A673 (cell line): ENCODE results near the gene CENPW. TPM values are rescaled to one million over a fixed set of nuclear protein-coding genes. Genes with fewer than 3 reads are reported as not detected.

ENCODE experiments used
- BruUV-seq: library from RNA; stranded (reverse); fragments of 400-500 nt; replicated peaks from 2 replicates; lab custom pipeline; 2021; lab: Mats Ljungman, UMichigan
- CTCF ChIA-PET: fragments of 300-600 bp; sonication (Branson Sonifier 250); formaldehyde crosslinking; loops from one replicate; lab custom pipeline; 2022; ENCODE audit warnings: antibody characterized with exemption; lab: Charles Lee
- POLR2A ChIA-PET: fragments of 300-600 bp; sonication (Branson Sonifier 250); formaldehyde crosslinking; loops from one replicate; lab custom pipeline; 2022; ENCODE audit warnings: antibody characterized with exemption; ENCODE audit not compliant: low non-redundant PET; lab: Charles Lee
- DNase-seq: peaks from one replicate; pipeline ENCODE4 v3.0.0-alpha.2; 2015; ENCODE audit warnings: low spot score
- H3K27ac ChIP-seq: fragments of 200-600 bp; sonication (generic); 2 replicates; pipeline ENCODE4 v1.5.1; 2016; ENCODE audit warnings: mixed run types, low read depth, mild to moderate bottlenecking, mixed read lengths, antibody characterized with exemption, low read length; ENCODE audit not compliant: poor library complexity, severe bottlenecking
- H3K27me3 ChIP-seq: fragments of 200-600 bp; sonication (generic); replicated peaks from 2 replicates; pipeline ENCODE4 v1.6.1; 2017; ENCODE audit warnings: mixed run types, low read depth, mild to moderate bottlenecking, mixed read lengths, antibody characterized with exemption, low read length; ENCODE audit not compliant: insufficient read depth, poor library complexity
- H3K36me3 ChIP-seq: fragments of 200-600 bp; sonication (generic); 2 replicates; pipeline ENCODE4 v1.6.1; 2016; ENCODE audit warnings: mixed run types, mild to moderate bottlenecking, mixed read lengths, antibody characterized with exemption, low read length; ENCODE audit not compliant: insufficient read depth, poor library complexity, severe bottlenecking
- H3K4me1 ChIP-seq: fragments of 200-600 bp; sonication (generic); 2 replicates; pipeline ENCODE4 v1.6.1; 2017; ENCODE audit warnings: mixed run types, mild to moderate bottlenecking, mixed read lengths, antibody characterized with exemption, low read length; ENCODE audit not compliant: insufficient read depth, poor library complexity, severe bottlenecking
- H3K4me3 ChIP-seq: fragments of 200-600 bp; sonication (generic); 2 replicates; pipeline ENCODE4 v1.5.1; 2016; ENCODE audit warnings: low read depth, mixed run types, mild to moderate bottlenecking, mixed read lengths, low read length; ENCODE audit not compliant: poor library complexity, severe bottlenecking
- H3K9me3 ChIP-seq: fragments of 200-600 bp; sonication (generic); 2 replicates; pipeline ENCODE4 v1.6.1; 2016; ENCODE audit warnings: mixed run types, low read depth, mild to moderate bottlenecking, mixed read lengths, antibody characterized with exemption, low read length; ENCODE audit not compliant: poor library complexity, severe bottlenecking
- CTCF ChIP-seq: fragments of 300-800, 200-600 bp; sonication (generic); conservative IDR thresholded peaks from 2 replicates; pipeline ENCODE4 v1.5.1; 2017; ENCODE audit warnings: low read depth, mild to moderate bottlenecking, antibody characterized with exemption, low read length, moderate library complexity, mixed read lengths
- EZH2 ChIP-seq: fragments of 200-600 bp; sonication (generic); IDR thresholded peaks from 2 replicates; pipeline ENCODE4 v1.6.1; 2017; ENCODE audit warnings: borderline replicate concordance, low read depth, mild to moderate bottlenecking, mixed read lengths, antibody characterized with exemption, low read length; ENCODE audit not compliant: poor library complexity, severe bottlenecking
- intact Hi-C: fragments of 100-400 bp; cut with micrococcal nuclease; formaldehyde crosslinking; loops from one replicate; pipeline ENCODE4 v1.10.0; 2022; ENCODE audit not compliant: unreplicated experiment
- total RNA-seq: library from RNA; stranded (reverse); gene quantifications from 2 replicates; pipeline ENCODE4 v1.2.3, GENCODE V29; 2021

CENPW gene
- total RNA-seq, 1 experiment from 2014 or later = 78.4 TPM

GRCh38 chr6:126359936-126360537, 20.1 kb downstream of the CENPW start:
- Histone ChIP-seq H3K9me3 (peaks cover 15% of the 10 kb centered on the region), H3K4me1 (peaks cover 2% of the 10 kb centered on the region), H3K36me3 (no peaks in the 10 kb centered on the region), H3K27ac (no peak overlapping the region), H3K4me3 (no peak overlapping the region), H3K27me3 (no peaks in the 10 kb centered on the region)
- POLR2A ChIA-PET = no interaction called here
- CTCF ChIA-PET = interaction anchor here (0.5 to 1.6 kb wide), 2 partner anchors 116 to 297 kb away, joined by 3 to 4 read pairs; no protein-coding TSS in a partner anchor
- intact Hi-C loops = no loop called here
- BruUV-seq = no TSS peak
- no peak for TF ChIP-seq EZH2
- TF ChIP-seq CTCF = no peak
- no peak for DNase-seq

GRCh38 chr6:126361832-126362440, 22.0 kb downstream of the CENPW start:
- no peaks in the 10 kb centered on the region for H3K27me3 ChIP-seq
- TF ChIP-seq EZH2 (no peak), CTCF (no peak)
- no peaks in the 10 kb centered on the region for H3K36me3 ChIP-seq
- no peak overlapping the region for H3K27ac ChIP-seq
- intact Hi-C loops = loop anchor here (1.0 kb wide), 2 partner anchors 295 to 757 kb away; no protein-coding TSS in a partner anchor
- ChIA-PET CTCF (interaction anchor here (0.6 to 1.6 kb wide), 2 partner anchors 185 to 295 kb away, joined by 4 to 5 read pairs; no protein-coding TSS in a partner anchor), POLR2A (no interaction called here)
- peak; percentile 15 for DNase-seq
- no TSS peak for BruUV-seq
- no peak overlapping the region for H3K4me3 ChIP-seq
- peaks cover 12% of the 10 kb centered on the region for H3K9me3 ChIP-seq
- peaks cover 2% of the 10 kb centered on the region for H3K4me1 ChIP-seq

- CTCF ChIA-PET = no interaction called here
- POLR2A ChIA-PET = no interaction called here
- no peak overlapping the region for H3K4me3 ChIP-seq
- H3K9me3 ChIP-seq = no peaks in the 10 kb centered on the region
- H3K36me3 ChIP-seq = no peaks in the 10 kb centered on the region
- H3K27me3 ChIP-seq = no peaks in the 10 kb centered on the region
- no peak overlapping the region for H3K27ac ChIP-seq
- no TSS peak for BruUV-seq
- no peaks in the 10 kb centered on the region for H3K4me1 ChIP-seq
- TF ChIP-seq EZH2 (no peak), CTCF (no peak)
- no peak for DNase-seq
- intact Hi-C loops = no loop called here
These were observed 27.9 kb downstream of the CENPW start for GRCh38 chr6:126367849-126368248.
